Measurements from ENCODE around the gene DXO. TPM values are rescaled to one million over a fixed set of nuclear protein-coding genes. Genes with fewer than 3 reads are reported as not detected.

DXO gene
- total and polyA plus RNA-seq, 2 donors (not counting 1 experiment from before 2014, with no cell fraction given): 36.1 to 150 TPM

DNA sequence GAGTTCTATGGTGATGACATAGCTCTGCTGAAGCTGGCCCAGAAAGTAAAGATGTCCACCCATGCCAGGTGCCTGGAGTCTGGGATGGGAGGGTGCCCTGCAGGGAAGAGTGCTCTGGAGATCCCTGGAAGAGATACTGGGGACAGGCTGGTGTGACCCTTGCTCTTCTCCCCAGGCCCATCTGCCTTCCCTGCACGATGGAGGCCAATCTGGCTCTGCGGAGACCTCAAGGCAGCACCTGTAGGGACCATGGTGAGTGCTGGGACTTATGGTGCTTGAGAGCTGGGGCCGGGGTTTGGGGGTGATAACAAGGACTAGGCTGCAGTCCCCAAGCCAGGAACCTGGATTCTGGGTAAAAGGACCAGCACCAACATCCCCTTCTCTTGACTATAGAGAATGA lies 28.2 kb downstream of the DXO start:
- H3K4me3 Mint-ChIP-seq: no peak overlapping the region
- no peak for TF ChIP-seq EZH2 (IDR thresholded peaks at IDR 0.05; ENCODE audit: borderline replicate concordance, insufficient read depth, low read depth, low read length, poor library complexity, severe bottlenecking)
- TF ChIP-seq, protein P1, sequence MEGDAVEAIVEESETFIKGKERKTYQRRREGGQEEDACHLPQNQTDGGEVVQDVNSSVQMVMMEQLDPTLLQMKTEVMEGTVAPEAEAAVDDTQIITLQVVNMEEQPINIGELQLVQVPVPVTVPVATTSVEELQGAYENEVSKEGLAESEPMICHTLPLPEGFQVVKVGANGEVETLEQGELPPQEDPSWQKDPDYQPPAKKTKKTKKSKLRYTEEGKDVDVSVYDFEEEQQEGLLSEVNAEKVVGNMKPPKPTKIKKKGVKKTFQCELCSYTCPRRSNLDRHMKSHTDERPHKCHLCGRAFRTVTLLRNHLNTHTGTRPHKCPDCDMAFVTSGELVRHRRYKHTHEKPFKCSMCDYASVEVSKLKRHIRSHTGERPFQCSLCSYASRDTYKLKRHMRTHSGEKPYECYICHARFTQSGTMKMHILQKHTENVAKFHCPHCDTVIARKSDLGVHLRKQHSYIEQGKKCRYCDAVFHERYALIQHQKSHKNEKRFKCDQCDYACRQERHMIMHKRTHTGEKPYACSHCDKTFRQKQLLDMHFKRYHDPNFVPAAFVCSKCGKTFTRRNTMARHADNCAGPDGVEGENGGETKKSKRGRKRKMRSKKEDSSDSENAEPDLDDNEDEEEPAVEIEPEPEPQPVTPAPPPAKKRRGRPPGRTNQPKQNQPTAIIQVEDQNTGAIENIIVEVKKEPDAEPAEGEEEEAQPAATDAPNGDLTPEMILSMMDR (IDR thresholded peaks at IDR 0.05): no peak
- H3K9me3 Mint-ChIP-seq (ENCODE audit: insufficient read depth): no peaks in the 10 kb centered on the region
- H3K27ac Mint-ChIP-seq: no peak overlapping the region
- 89% methylated on average over 3 of the region's 3 CpGs for WGBS (ENCODE audit: insufficient coverage)
- intact Hi-C loops (cut with micrococcal nuclease): no loop called here
- H3K4me1 Mint-ChIP-seq: no peaks in the 10 kb centered on the region
- Histone ChIP-seq H3K4me1 (ENCODE audit: control insufficient read depth in 2 of 2, insufficient read depth in 2 of 2, low read length in 2 of 2) (no peaks in the 10 kb centered on the region), H4K20me1 (ENCODE audit: control insufficient read depth, insufficient read depth, low read length, poor library complexity, severe bottlenecking) (no peaks in the 10 kb centered on the region), H3K4me2 (replicated peaks; ENCODE audit: low read depth, low read length, poor library complexity, severe bottlenecking) (no peak overlapping the region), H3K27ac (ENCODE audit: low read length in 2 of 2) (no peak overlapping the region), H3K36me3 (replicated peaks in 1 of 2; ENCODE audit: control extremely low read depth in 1 of 2, control insufficient read depth in 1 of 2, extremely low read depth in 1 of 2, insufficient read depth in 2 of 2, low read length in 1 of 2) (no peaks in the 10 kb centered on the region), H3K27me3 (replicated peaks in 1 of 4; ENCODE audit: control extremely low read depth in 1 of 4, control insufficient read depth in 3 of 4, insufficient read depth in 4 of 4, low read length in 3 of 4) (peaks cover 0 to 26% (median 5%) of the 10 kb centered on the region in 4 experiments), H3K9ac (ENCODE audit: low read length) (no peak overlapping the region), H3K4me3 (ENCODE audit: control extremely low read depth in 1 of 5, extremely low read depth in 1 of 5, insufficient read depth in 1 of 5, low read depth in 2 of 5, low read length in 4 of 5) (no peak overlapping the region), H3K79me2 (ENCODE audit: control insufficient read depth, insufficient read depth, low read length) (no peaks in the 10 kb centered on the region), H2AFZ (ENCODE audit: insufficient read depth, low read depth, low read length, poor library complexity, severe bottlenecking) (no peak overlapping the region), H3K9me3 (ENCODE audit: control extremely low read depth in 1 of 3, control insufficient read depth in 2 of 3, insufficient read depth in 1 of 3, low read length in 2 of 3) (no peaks in the 10 kb centered on the region)
- DNase-seq: no peak
- ATAC-seq (ENCODE audit: low read depth): no peak
- ChIA-PET POLR2A (no interaction called here), CTCF (interaction anchor here (3.2 kb wide), 1 partner anchor 9 kb away, joined by 11 read pairs; no protein-coding TSS in a partner anchor)
- H3K27me3 Mint-ChIP-seq: peaks cover 18% of the 10 kb centered on the region

DNA sequence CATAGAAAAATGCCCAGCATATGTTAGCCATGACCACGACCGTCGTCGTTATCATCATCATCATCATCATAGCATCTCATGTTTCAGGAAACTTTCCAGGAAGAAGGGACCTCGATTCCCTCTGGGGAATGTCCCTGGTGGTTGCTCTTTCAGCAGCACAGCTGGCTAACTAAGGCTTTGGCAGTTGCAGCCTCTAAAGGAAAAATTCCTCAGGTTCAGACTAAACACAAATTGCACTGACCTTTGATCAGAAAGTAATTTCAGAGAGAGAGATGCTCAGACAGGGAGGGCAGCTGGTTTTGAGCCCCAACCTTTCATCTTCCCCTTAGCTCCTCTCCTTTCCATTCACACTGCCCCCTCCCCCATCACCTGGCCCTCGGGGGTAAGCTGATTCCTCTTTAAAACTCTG lies 31.7 kb downstream of the DXO start:
- no peaks in the 10 kb centered on the region for H3K9me3 Mint-ChIP-seq (ENCODE audit: insufficient read depth)
- no peaks in the 10 kb centered on the region for H4K20me1 ChIP-seq (ENCODE audit: control insufficient read depth, insufficient read depth, low read length, poor library complexity, severe bottlenecking)
- peaks cover 13% of the 10 kb centered on the region for H3K27me3 Mint-ChIP-seq
- TF ChIP-seq, protein P1 (IDR thresholded peaks at IDR 0.05): no peak
- no peak for TF ChIP-seq EZH2 (IDR thresholded peaks at IDR 0.05; ENCODE audit: borderline replicate concordance, insufficient read depth, low read depth, low read length, poor library complexity, severe bottlenecking)
- ATAC-seq (ENCODE audit: low read depth) (no peak), DNase-seq (no peak)
- H3K79me2 ChIP-seq (ENCODE audit: control insufficient read depth, insufficient read depth, low read length): no peaks in the 10 kb centered on the region
- peaks cover 0 to 22% (median 5%) of the 10 kb centered on the region in 4 experiments for H3K27me3 ChIP-seq (replicated peaks in 1 of 4; ENCODE audit: control extremely low read depth in 1 of 4, control insufficient read depth in 3 of 4, insufficient read depth in 4 of 4, low read length in 3 of 4)
- H3K27ac Mint-ChIP-seq: no peak overlapping the region
- H3K4me1 Mint-ChIP-seq: no peaks in the 10 kb centered on the region
- intact Hi-C loops (cut with micrococcal nuclease): no loop called here
- H3K9ac ChIP-seq (ENCODE audit: low read length): no peak overlapping the region
- no peaks in the 10 kb centered on the region for H3K4me1 ChIP-seq (ENCODE audit: control insufficient read depth in 2 of 2, insufficient read depth in 2 of 2, low read length in 2 of 2)
- ChIA-PET CTCF (no interaction called here), POLR2A (no interaction called here)
- no peak overlapping the region for H3K27ac ChIP-seq (ENCODE audit: low read length in 2 of 2)
- H3K4me3 ChIP-seq (ENCODE audit: control extremely low read depth in 1 of 5, extremely low read depth in 1 of 5, insufficient read depth in 1 of 5, low read depth in 2 of 5, low read length in 4 of 5): no peak overlapping the region
- no peak overlapping the region for H3K4me3 Mint-ChIP-seq
- WGBS (ENCODE audit: insufficient coverage): 11% methylated on average over 6 of the region's 6 CpGs
- no peaks in the 10 kb centered on the region for H3K9me3 ChIP-seq (ENCODE audit: control extremely low read depth in 1 of 3, control insufficient read depth in 2 of 3, insufficient read depth in 1 of 3, low read length in 2 of 3)
- no peak overlapping the region for H3K4me2 ChIP-seq (replicated peaks; ENCODE audit: low read depth, low read length, poor library complexity, severe bottlenecking)
- H2AFZ ChIP-seq (ENCODE audit: insufficient read depth, low read depth, low read length, poor library complexity, severe bottlenecking): no peak overlapping the region
- H3K36me3 ChIP-seq (replicated peaks in 1 of 2; ENCODE audit: control extremely low read depth in 1 of 2, control insufficient read depth in 1 of 2, extremely low read depth in 1 of 2, insufficient read depth in 2 of 2, low read length in 1 of 2): no peaks in the 10 kb centered on the region

Measured in B cell (primary cell).